Measurements from ENCODE around the gene GPSM1. TPM values are rescaled to one million over a fixed set of nuclear protein-coding genes. Genes with fewer than 3 reads are reported as not detected.

The GPSM1 gene
- polyA plus RNA-seq, 1 of the 3 experiments (the other 2 are of a cell fraction) = 26.7 TPM

DNA sequence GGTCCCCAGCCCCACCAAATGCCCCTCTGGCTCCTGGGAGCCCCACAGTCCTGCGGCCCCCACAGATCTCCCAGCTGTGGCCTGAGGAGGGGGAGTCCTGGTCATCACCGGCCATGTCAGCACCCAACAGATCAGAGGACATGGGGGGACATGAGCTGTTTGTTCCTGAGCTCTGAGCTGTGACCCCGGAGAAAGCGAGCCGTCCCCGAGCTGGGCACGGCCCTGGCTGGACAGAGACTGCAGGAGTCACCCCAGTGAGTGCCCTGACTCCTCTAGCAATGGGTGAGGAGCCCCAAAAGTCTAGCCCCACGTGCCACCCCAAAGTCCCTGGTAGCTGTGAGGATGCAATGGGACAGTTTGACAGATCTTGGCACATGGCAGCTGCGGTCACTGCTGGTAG lies 49.1 kb upstream of the GPSM1 start:
- no peak for DNase-seq
- 43% methylated on average over 2 of the region's 9 CpGs for WGBS (ENCODE audit: low lambda C conversion rate)
- CTCF ChIA-PET = interaction anchor here (0.6 to 3.6 kb wide), 7 partner anchors 10 to 481 kb away, joined by 3 to 14 read pairs (median 4); no protein-coding TSS in a partner anchor
- Histone ChIP-seq H3K9me2 (no peaks in the 10 kb centered on the region), H3F3A (replicated peaks; ENCODE audit: insufficient read depth) (no peaks in the 10 kb centered on the region), H3K9ac (no peak overlapping the region), H3K4me1 (ENCODE audit: control insufficient read depth in 1 of 2, insufficient read depth in 2 of 2, low read depth in 1 of 2, low read length in 1 of 2) (peaks cover 0 to under 1% of the 10 kb centered on the region in 2 experiments; a peak in 1 of 4 replicates), H3K27me3 (ENCODE audit: insufficient read depth) (peaks cover 44% of the 10 kb centered on the region), H3K36me3 (replicated peaks in 1 of 2; ENCODE audit: control insufficient read depth in 1 of 2, insufficient read depth in 2 of 2, low read length in 1 of 2) (no peaks in the 10 kb centered on the region), H3K4me3 (ENCODE audit: low read depth in 2 of 2, low read length in 1 of 2) (no peak overlapping the region), H4K20me1 (ENCODE audit: insufficient read depth) (no peaks in the 10 kb centered on the region), H3K79me2 (ENCODE audit: insufficient read depth) (no peaks in the 10 kb centered on the region), H2AFZ (ENCODE audit: low read depth) (no peak overlapping the region), H3K4me2 (no peak overlapping the region), H3K27ac (ENCODE audit: low read depth in 2 of 2, low read length in 1 of 2) (no peak overlapping the region), H3K9me3 (no peaks in the 10 kb centered on the region)
- POLR2A ChIA-PET = interaction anchor here (1.3 kb wide), 1 partner anchor 11 kb away, joined by 4 read pairs; no protein-coding TSS in a partner anchor
- TF ChIP-seq, protein P1, sequence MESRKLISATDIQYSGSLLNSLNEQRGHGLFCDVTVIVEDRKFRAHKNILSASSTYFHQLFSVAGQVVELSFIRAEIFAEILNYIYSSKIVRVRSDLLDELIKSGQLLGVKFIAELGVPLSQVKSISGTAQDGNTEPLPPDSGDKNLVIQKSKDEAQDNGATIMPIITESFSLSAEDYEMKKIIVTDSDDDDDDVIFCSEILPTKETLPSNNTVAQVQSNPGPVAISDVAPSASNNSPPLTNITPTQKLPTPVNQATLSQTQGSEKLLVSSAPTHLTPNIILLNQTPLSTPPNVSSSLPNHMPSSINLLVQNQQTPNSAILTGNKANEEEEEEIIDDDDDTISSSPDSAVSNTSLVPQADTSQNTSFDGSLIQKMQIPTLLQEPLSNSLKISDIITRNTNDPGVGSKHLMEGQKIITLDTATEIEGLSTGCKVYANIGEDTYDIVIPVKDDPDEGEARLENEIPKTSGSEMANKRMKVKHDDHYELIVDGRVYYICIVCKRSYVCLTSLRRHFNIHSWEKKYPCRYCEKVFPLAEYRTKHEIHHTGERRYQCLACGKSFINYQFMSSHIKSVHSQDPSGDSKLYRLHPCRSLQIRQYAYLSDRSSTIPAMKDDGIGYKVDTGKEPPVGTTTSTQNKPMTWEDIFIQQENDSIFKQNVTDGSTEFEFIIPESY (IDR thresholded peaks at IDR 0.05; ENCODE audit: borderline replicate concordance, low read depth) = no peak
- TF ChIP-seq EP300 (IDR thresholded peaks at IDR 0.05; ENCODE audit: borderline replicate concordance in 1 of 2, low read depth in 1 of 2, low read length in 1 of 2) (no peak), SIN3A (IDR thresholded peaks at IDR 0.05; ENCODE audit: borderline replicate concordance, low read depth, low read length) (no peak), TCF12 (IDR thresholded peaks at IDR 0.05) (no peak)
- TF ChIP-seq, protein P2, sequence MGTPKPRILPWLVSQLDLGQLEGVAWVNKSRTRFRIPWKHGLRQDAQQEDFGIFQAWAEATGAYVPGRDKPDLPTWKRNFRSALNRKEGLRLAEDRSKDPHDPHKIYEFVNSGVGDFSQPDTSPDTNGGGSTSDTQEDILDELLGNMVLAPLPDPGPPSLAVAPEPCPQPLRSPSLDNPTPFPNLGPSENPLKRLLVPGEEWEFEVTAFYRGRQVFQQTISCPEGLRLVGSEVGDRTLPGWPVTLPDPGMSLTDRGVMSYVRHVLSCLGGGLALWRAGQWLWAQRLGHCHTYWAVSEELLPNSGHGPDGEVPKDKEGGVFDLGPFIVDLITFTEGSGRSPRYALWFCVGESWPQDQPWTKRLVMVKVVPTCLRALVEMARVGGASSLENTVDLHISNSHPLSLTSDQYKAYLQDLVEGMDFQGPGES (IDR thresholded peaks at IDR 0.05; ENCODE audit: low read depth, low read length) = no peak
- TF ChIP-seq, protein P3, sequence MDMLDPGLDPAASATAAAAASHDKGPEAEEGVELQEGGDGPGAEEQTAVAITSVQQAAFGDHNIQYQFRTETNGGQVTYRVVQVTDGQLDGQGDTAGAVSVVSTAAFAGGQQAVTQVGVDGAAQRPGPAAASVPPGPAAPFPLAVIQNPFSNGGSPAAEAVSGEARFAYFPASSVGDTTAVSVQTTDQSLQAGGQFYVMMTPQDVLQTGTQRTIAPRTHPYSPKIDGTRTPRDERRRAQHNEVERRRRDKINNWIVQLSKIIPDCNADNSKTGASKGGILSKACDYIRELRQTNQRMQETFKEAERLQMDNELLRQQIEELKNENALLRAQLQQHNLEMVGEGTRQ (IDR thresholded peaks at IDR 0.05; ENCODE audit: borderline replicate concordance, low read depth, low read length) = no peak

DNA sequence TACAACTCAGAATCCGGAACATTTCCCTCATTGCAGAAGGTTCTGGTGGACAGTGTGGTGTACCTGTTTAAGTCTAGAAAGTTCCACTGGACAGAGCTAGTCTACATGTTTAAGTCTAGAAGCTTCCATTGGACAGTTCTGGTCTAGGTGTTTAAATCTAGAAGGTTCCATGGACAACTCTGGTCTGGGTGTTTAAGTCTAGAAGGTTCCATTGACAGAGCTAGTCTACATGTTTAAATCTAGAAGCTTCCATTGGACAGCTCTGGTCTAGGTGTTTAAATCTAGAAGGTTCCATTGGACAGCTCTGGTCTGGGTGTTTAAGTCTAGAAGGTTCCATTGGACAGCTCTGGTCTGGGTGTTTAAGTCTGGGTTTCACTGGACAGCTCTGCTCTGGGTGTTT lies 48.4 kb upstream of the GPSM1 start:
- Histone ChIP-seq H3K4me2 (no peak overlapping the region), H4K20me1 (ENCODE audit: insufficient read depth) (no peaks in the 10 kb centered on the region), H3K9me2 (no peaks in the 10 kb centered on the region), H3K9ac (no peak overlapping the region), H3K36me3 (replicated peaks in 1 of 2; ENCODE audit: control insufficient read depth in 1 of 2, insufficient read depth in 2 of 2, low read length in 1 of 2) (no peaks in the 10 kb centered on the region), H3K27me3 (ENCODE audit: insufficient read depth) (peaks cover 38% of the 10 kb centered on the region), H3K79me2 (ENCODE audit: insufficient read depth) (no peaks in the 10 kb centered on the region), H3K27ac (ENCODE audit: low read depth in 2 of 2, low read length in 1 of 2) (no peak overlapping the region), H3F3A (replicated peaks; ENCODE audit: insufficient read depth) (no peaks in the 10 kb centered on the region), H3K9me3 (no peaks in the 10 kb centered on the region), H3K4me3 (ENCODE audit: low read depth in 2 of 2, low read length in 1 of 2) (no peak overlapping the region), H2AFZ (ENCODE audit: low read depth) (no peak overlapping the region), H3K4me1 (ENCODE audit: control insufficient read depth in 1 of 2, insufficient read depth in 2 of 2, low read depth in 1 of 2, low read length in 1 of 2) (peaks cover 0 to 4% of the 10 kb centered on the region in 2 experiments; a peak in 1 of 4 replicates)
- no peak for TF ChIP-seq RCOR1 (IDR thresholded peaks at IDR 0.05; ENCODE audit: low read length)
- no peak for TF ChIP-seq RXRA (IDR thresholded peaks at IDR 0.05; ENCODE audit: borderline replicate concordance, low read depth)
- no peak for TF ChIP-seq RAD21 (IDR thresholded peaks at IDR 0.05; ENCODE audit: low read length)
- TF ChIP-seq NFIC (IDR thresholded peaks at IDR 0.05; ENCODE audit: borderline replicate concordance) = no peak
- no peak for TF ChIP-seq RFX5 (IDR thresholded peaks at IDR 0.05; ENCODE audit: low read length)
- no peak for TF ChIP-seq GATA2 (CRISPR knock-in tag; IDR thresholded peaks at IDR 0.05)
- no peak for TF ChIP-seq TAF1 (IDR thresholded peaks at IDR 0.05; ENCODE audit: borderline replicate concordance, low read depth, low read length)
- TF ChIP-seq YY1 (IDR thresholded peaks at IDR 0.05; ENCODE audit: low read depth) = no peak
- no peak for TF ChIP-seq FOXJ3 (CRISPR knock-in tag; IDR thresholded peaks at IDR 0.05)
- CTCF ChIA-PET = interaction anchor here (0.7 to 2.3 kb wide), 5 partner anchors 9 to 146 kb away, joined by 3 to 9 read pairs (median 4); no protein-coding TSS in a partner anchor
- DNase-seq = no peak
- WGBS (ENCODE audit: low lambda C conversion rate) = 21% methylated on average over 1 of the region's 1 CpG
- POLR2A ChIA-PET = interaction anchor here (1.3 kb wide), 1 partner anchor 12 kb away, joined by 4 read pairs; no protein-coding TSS in a partner anchor

All from SK-N-SH (cell line).